T-cell (primary cell): ENCODE data around the gene PTGES. TPM values are rescaled to one million over a fixed set of nuclear protein-coding genes. Genes with fewer than 3 reads are reported as not detected.
"Not testable (repeated sequence)": the region's sequence is repeated elsewhere in the genome, so short reads cannot be mapped to it uniquely, and the experiment has no call there.

Source experiments
- ATAC-seq, 4 experiments: fragments of 200-7000 bp in 3 of 4; fragments of 150-1000 bp in 1 of 4; cut with Tn5 transposase; replicated peaks in 1 of 4; 1 replicate in 3 of 4; 2 replicates in 1 of 4; pipeline ENCODE4 v1.10.0; 2021; ENCODE audit warnings: moderate library complexity in 3 of 4, mild to moderate bottlenecking in 2 of 4, moderate number of reproducible peaks in 1 of 4
- CTCF ChIA-PET, 2 donors: fragments of 300-600 bp; sonication (Branson Sonifier 250); formaldehyde crosslinking; loops; one replicate each; lab custom pipeline; 2022; ENCODE audit warnings: antibody characterized with exemption in 2 of 2; lab: Charles Lee
- POLR2A ChIA-PET, 2 donors: fragments of 300-600 bp; sonication (Branson Sonifier 250); formaldehyde crosslinking; loops; one replicate each; lab custom pipeline; 2022; ENCODE audit warnings: antibody characterized with exemption in 2 of 2; lab: Charles Lee
- DNase-seq, 35 experiments: peaks; one replicate each; pipeline versions ENCODE4 v3.0.0 to v3.0.0-alpha.2; 2013 to 2023
- H3K27ac ChIP-seq: one replicate; pipeline ENCODE4 v1.5.1; 2013; ENCODE audit warnings: low read length
- H3K27me3 ChIP-seq, 2 experiments: replicated peaks in 1 of 2; 1 replicate in 1 of 2; 2 replicates in 1 of 2; pipeline versions ENCODE4 v1.6.1 to v1.7.0; 2013; ENCODE audit warnings: low read length in 1 of 2, mixed read lengths in 1 of 2; ENCODE audit not compliant: control insufficient read depth in 2 of 2, insufficient read depth in 2 of 2; ENCODE audit errors: extremely low read depth in 1 of 2
- H3K36me3 ChIP-seq, 2 donors: 1 replicate in 1 of 2; 2 replicates in 1 of 2; pipeline versions ENCODE4 v1.6.1 to v1.7.0; 2013; ENCODE audit warnings: low read length in 1 of 2; ENCODE audit not compliant: control insufficient read depth in 2 of 2, insufficient read depth in 1 of 2; ENCODE audit errors: extremely low read depth in 1 of 2
- H3K4me1 ChIP-seq, 2 experiments: 1 replicate in 1 of 2; 2 replicates in 1 of 2; pipeline versions ENCODE4 v1.6.1 to v1.7.0; 2013; ENCODE audit warnings: low read length in 2 of 2, mixed read lengths in 1 of 2; ENCODE audit not compliant: insufficient read depth in 2 of 2, control insufficient read depth in 1 of 2; ENCODE audit errors: extremely low read depth in 1 of 2
- H3K4me3 ChIP-seq, 2 donors: 1 replicate in 1 of 2; 2 replicates in 1 of 2; pipeline versions ENCODE4 v1.5.1 to v1.7.0; 2013; ENCODE audit warnings: mild to moderate bottlenecking in 2 of 2, low read length in 1 of 2, moderate library complexity in 1 of 2; ENCODE audit not compliant: control insufficient read depth in 1 of 2; ENCODE audit errors: extremely low read depth in 1 of 2
- H3K9me3 ChIP-seq: 2 replicates; pipeline ENCODE4 v1.7.0; 2013
- H3K27ac Mint-ChIP-seq, 2 donors: one replicate each; pipeline ENCODE4 v1.8.0; 2020 to 2021; ENCODE audit warnings: mild to moderate bottlenecking in 2 of 2, mixed read lengths in 2 of 2
- H3K27me3 Mint-ChIP-seq, 2 donors: one replicate each; pipeline ENCODE4 v1.8.0; 2021 to 2022; ENCODE audit warnings: mixed read lengths in 2 of 2
- H3K36me3 Mint-ChIP-seq: one replicate; pipeline ENCODE4 v1.8.0; 2021; ENCODE audit warnings: mixed read lengths
- H3K4me1 Mint-ChIP-seq, 3 donors: one replicate each; pipeline ENCODE4 v1.8.0; 2020 to 2022; ENCODE audit warnings: mixed read lengths in 3 of 3, mild to moderate bottlenecking in 1 of 3
- H3K4me3 Mint-ChIP-seq, 3 donors: one replicate each; pipeline ENCODE4 v1.8.0; 2020 to 2022; ENCODE audit warnings: mild to moderate bottlenecking in 3 of 3, mixed read lengths in 3 of 3, moderate library complexity in 3 of 3
- H3K9me3 Mint-ChIP-seq, 3 donors: one replicate each; pipeline ENCODE4 v1.8.0; 2020 to 2022; ENCODE audit warnings: mixed read lengths in 3 of 3
- WGBS: methylation state at CpG from one replicate; pipeline ENCODE4 v1.1.5; 2013; ENCODE audit warnings: missing lambda C conversion rate; ENCODE audit not compliant: insufficient coverage; 5-methylcytosine and 5-hydroxymethylcytosine counted together
- total RNA-seq, 35 experiments: library from RNA in 6 of 35; stranded (reverse) in 6 of 35; fragments of 120-200 nt in 1 of 35; gene quantifications; one replicate each; pipeline versions ENCODE4 v1.2.1 to v1.2.4 and lab custom pipeline; 2013 to 2026

PTGES gene
- total RNA-seq, 5 donors from 2014 or later (not counting 1 experiment from before 2014, with no cell fraction given), result not detected

DNA sequence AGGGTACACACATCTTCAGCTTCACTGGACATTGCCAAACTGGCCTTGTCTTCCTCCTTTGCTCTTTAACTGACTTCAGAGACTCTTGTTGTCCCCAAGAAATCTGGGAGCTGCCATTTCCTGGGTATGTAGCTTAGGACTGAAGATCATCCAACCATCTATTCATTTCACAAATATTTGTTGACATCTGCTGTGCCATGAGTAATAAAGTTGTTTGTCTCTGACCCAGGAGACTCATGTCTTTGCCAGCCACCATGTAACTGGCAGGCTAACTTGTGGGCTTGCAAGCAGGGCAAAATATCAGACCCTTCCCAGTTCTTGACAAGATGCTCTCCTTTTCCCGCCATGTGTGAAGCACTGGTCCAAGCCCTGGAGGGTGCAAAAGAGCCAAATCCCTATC, 33.0 kb upstream of the PTGES start:
- H3K4me3 Mint-ChIP-seq, result no peak overlapping the region
- H3K27ac Mint-ChIP-seq, result no peak overlapping the region
- POLR2A ChIA-PET, result interaction anchor here in 1 of 2 donors (0.7 kb wide), 1 partner anchor 162 kb away, joined by 4 read pairs; no protein-coding TSS in a partner anchor
- H3K9me3 Mint-ChIP-seq, result no peaks in the 10 kb centered on the region
- peaks cover 5 to 9% (median 9%) of the 10 kb centered on the region in 3 donors for H3K4me1 Mint-ChIP-seq
- Histone ChIP-seq H3K36me3 (no peaks in the 10 kb centered on the region), H3K27ac (no peak overlapping the region), H3K27me3 (peaks cover 0 to 9% of the 10 kb centered on the region in 2 experiments), H3K4me3 (no peak overlapping the region), H3K4me1 (peaks cover 0 to 11% of the 10 kb centered on the region in 2 experiments), H3K9me3 (no peaks in the 10 kb centered on the region)
- H3K36me3 Mint-ChIP-seq, result no peaks in the 10 kb centered on the region
- H3K27me3 Mint-ChIP-seq, result peaks cover 6 to 14% of the 10 kb centered on the region in 2 donors
- CTCF ChIA-PET, result interaction anchor here (0.7 to 1.4 kb wide), 4 partner anchors 49 to 653 kb away, joined by 3 to 12 read pairs (median 4); no protein-coding TSS in a partner anchor
- DNase-seq (no peak), ATAC-seq (no peak)
- whole genome bisulfite sequencing, result no CpG with 5 or more reads among the region's 1 CpG

DNA sequence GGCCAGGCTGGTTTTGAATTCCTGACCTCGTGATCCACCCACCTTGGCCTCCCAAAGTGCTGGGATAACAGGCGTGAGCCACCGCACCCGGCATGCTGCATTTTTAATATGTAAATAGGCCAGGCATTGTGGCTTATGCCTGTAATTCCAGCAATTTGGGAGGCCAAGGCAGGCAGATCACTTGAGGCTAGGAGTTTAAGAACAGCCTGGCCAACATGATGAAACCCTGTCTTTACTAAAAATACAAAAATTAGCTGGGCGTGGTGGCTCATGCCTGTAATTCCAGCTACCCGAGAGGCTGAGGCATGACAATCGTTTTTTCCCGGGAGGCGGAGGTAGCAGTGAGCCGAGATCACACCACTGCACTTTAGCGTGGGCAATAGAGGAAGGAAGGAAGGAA, 32.1 kb upstream of the PTGES start:
- ATAC-seq, H3K36me3 Mint-ChIP-seq, H3K9me3 ChIP-seq, H3K4me1 ChIP-seq, H3K27me3 ChIP-seq, H3K4me3 ChIP-seq, DNase-seq, H3K27ac ChIP-seq, H3K27ac Mint-ChIP-seq, POLR2A ChIA-PET, H3K4me3 Mint-ChIP-seq, H3K4me1 Mint-ChIP-seq, H3K36me3 ChIP-seq, H3K9me3 Mint-ChIP-seq: not testable (repeated sequence)
- WGBS, result 86% methylated on average over 7 of the region's 11 CpGs
- H3K27me3 Mint-ChIP-seq, result peaks cover 6 to 14% of the 10 kb centered on the region in 2 donors
- CTCF ChIA-PET, result interaction anchor here (0.6 to 1.4 kb wide), 3 partner anchors 48 to 147 kb away, joined by 3 read pairs; no protein-coding TSS in a partner anchor

DNA sequence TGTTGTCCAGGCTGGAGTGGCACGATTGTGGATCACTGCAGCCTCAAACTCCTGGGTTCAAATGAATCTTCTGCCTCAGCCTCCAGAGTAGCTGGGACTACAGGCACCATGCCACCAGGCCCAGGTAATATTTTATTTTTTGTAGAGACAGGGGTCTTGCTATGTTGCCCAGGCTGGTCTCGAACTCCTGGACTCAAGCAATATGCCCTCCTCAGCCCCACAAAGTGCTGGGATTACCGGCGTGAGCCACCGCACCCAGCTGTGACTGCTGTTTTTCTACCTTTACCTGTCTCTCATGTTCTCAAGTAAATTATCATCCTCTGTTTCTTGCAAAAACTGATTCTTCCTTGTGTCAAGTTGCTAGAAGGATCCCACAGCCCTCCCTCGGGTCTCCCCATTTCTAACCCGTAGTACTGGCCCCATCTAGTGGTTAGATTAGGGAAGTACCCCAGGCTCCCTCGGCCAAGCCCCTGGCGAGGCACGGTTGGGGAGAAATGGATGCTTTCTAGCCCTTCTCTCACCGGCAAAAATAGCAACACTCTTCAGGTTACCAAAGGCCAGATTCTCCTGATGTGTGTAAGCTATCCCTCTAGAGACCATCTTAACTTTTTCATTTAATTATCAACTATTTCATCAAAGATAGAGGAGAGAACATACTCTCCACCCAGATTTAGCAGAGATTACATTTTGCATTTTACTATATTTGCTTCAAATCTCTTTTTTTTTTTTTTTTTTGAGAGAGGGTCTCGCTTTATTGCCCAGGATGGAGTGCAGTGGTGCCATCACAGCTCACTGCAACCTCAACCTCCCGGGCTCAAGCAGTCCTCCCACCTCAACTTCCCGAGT, 30.9 kb upstream of the PTGES start:
- POLR2A ChIA-PET, result interaction anchor here (0.6 to 0.7 kb wide), 3 partner anchors 44 to 173 kb away, joined by 3 to 6 read pairs (median 3); no protein-coding TSS in a partner anchor
- no peaks in the 10 kb centered on the region for H3K36me3 Mint-ChIP-seq
- Histone ChIP-seq H3K4me3 (no peak overlapping the region), H3K27me3 (peaks cover 0 to 14% of the 10 kb centered on the region in 2 experiments), H3K36me3 (no peaks in the 10 kb centered on the region), H3K27ac (no peak overlapping the region), H3K4me1 (peaks cover 0 to 3% of the 10 kb centered on the region in 2 experiments), H3K9me3 (no peaks in the 10 kb centered on the region)
- peak; percentile 94 to 99 (median 98) for ATAC-seq
- no peak overlapping the region for H3K27ac Mint-ChIP-seq
- peak; percentile 40 to 82 (median 61) for DNase-seq
- 40% methylated on average over 3 of the region's 14 CpGs for WGBS
- CTCF ChIA-PET, result interaction anchor here (0.5 to 1.1 kb wide), 9 partner anchors 46 to 653 kb away, joined by 3 to 8 read pairs (median 5); no protein-coding TSS in a partner anchor
- H3K27me3 Mint-ChIP-seq, result peaks cover 7 to 14% of the 10 kb centered on the region in 2 donors
- H3K4me1 Mint-ChIP-seq, result peaks cover 0 to 4% (median 2%) of the 10 kb centered on the region in 3 donors
- no peak overlapping the region for H3K4me3 Mint-ChIP-seq
- no peaks in the 10 kb centered on the region for H3K9me3 Mint-ChIP-seq

DNA sequence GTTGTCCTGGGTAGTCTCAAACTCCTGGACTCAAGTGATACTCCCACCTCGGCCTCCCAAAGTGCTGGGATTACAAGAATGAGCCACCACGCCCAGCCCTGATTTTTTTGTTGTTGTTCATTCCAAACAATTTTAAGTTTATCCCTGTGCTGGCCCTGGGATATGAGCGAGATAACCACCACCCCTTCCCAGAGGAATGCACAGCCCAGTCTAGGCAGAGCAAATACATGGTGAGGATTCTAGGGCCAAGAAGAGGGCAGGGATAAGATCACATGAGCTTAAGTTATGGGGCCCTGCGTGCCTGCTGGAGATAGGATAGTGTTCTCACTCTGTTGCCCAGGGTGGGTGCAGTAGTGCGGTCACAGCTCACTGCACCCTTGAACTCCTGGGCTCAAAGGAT, 29.1 kb upstream of the PTGES start:
- CTCF ChIA-PET, result interaction anchor here (0.7 to 1.5 kb wide), 4 partner anchors 15 to 129 kb away, joined by 3 to 10 read pairs (median 6); no protein-coding TSS in a partner anchor

DNA sequence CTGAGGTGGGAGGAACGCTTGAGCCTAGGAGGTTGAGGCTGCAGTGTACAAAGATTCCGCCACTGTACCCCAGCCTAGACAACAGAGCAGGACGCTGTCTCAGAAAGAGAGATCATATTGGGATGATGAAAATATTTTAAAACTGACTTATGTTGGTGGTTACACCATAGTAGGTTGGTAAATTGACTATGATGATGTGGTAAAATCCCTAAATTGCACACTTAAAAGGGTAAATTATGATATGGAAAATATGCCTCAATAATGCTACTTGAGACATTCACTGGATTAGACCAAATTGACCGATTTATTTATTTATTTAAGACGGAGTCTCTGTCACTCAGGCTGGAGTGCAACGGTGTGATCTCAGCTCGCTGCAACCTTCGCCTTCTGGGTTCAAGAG, 28.3 kb upstream of the PTGES start:
- no peaks in the 10 kb centered on the region for H3K9me3 Mint-ChIP-seq
- Histone ChIP-seq H3K27ac (no peak overlapping the region), H3K27me3 (peaks cover 0 to 25% of the 10 kb centered on the region in 2 experiments), H3K4me1 (peaks cover 0 to 16% of the 10 kb centered on the region in 2 experiments), H3K36me3 (no peaks in the 10 kb centered on the region), H3K4me3 (no peak overlapping the region), H3K9me3 (no peaks in the 10 kb centered on the region)
- no peak for ATAC-seq
- DNase-seq, result no peak
- H3K27me3 Mint-ChIP-seq, result peaks cover 0 to 16% of the 10 kb centered on the region in 2 donors
- no peak overlapping the region for H3K27ac Mint-ChIP-seq
- 78% methylated on average over 6 of the region's 8 CpGs for WGBS
- POLR2A ChIA-PET, result interaction anchor here in 1 of 2 donors (0.5 kb wide), 1 partner anchor 642 kb away, joined by 3 read pairs; no protein-coding TSS in a partner anchor
- CTCF ChIA-PET, result interaction anchor here (1.3 kb wide), 2 partner anchors 14 to 44 kb away, joined by 6 read pairs; no protein-coding TSS in a partner anchor
- no peaks in the 10 kb centered on the region for H3K36me3 Mint-ChIP-seq
- H3K4me3 Mint-ChIP-seq, result no peak overlapping the region
- peaks cover 10 to 12% (median 10%) of the 10 kb centered on the region in 3 donors for H3K4me1 Mint-ChIP-seq

More for the DNA sequence above, 29.1 kb upstream of the PTGES start:
- DNase-seq, result no peak
- Mint-ChIP-seq H3K27ac (no peak overlapping the region), H3K36me3 (no peaks in the 10 kb centered on the region), H3K27me3 (peaks cover 3 to 15% of the 10 kb centered on the region in 2 donors), H3K4me3 (no peak overlapping the region), H3K9me3 (no peaks in the 10 kb centered on the region), H3K4me1 (peaks cover 8 to 10% (median 10%) of the 10 kb centered on the region in 3 donors)
- Histone ChIP-seq H3K4me1 (peaks cover 0 to 12% of the 10 kb centered on the region in 2 experiments), H3K36me3 (no peaks in the 10 kb centered on the region), H3K27ac (no peak overlapping the region), H3K27me3 (peaks cover 0 to 22% of the 10 kb centered on the region in 2 experiments), H3K4me3 (no peak overlapping the region), H3K9me3 (no peaks in the 10 kb centered on the region)
- no peak for ATAC-seq
- POLR2A ChIA-PET, result interaction anchor here (0.5 to 0.7 kb wide), 2 partner anchors 570 to 643 kb away, joined by 3 to 7 read pairs; no protein-coding TSS in a partner anchor
- 60% methylated on average over 1 of the region's 5 CpGs for WGBS

DNA sequence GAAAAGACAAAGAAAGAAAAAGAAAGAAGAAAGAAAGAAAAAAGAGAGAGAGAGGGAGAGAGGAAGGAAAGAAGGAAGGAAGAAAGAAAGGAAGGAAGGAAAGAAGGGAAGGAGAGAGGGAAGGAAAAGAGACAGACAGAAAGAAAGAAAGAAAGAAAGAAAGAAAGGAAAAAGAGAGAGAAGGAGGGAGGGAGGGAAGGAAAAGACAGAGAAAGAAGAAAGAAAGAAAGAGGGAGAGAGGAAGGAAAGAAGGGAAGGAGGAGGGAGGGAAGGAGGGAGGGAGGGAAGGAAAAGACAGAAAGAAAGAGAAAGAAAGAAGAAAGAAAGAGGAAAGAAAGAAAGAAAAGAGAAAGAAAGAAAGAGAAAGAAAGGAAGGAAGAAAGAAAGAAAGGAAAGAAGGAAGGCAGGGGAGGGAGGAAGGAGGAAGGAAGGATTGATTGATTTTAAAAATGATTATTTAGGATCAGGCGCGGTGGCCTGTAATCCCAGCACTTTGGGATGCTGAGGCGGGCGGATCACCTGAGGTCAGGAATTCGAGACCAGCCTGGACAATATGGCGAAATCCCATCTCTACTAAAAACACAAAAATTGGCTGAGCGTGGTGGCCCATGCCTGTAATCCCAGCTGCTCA, 26.8 kb upstream of the PTGES start:
- whole genome bisulfite sequencing, result no CpG with 5 or more reads among the region's 7 CpGs
- Histone ChIP-seq H3K4me3 (no peak overlapping the region), H3K27me3 (peaks cover 0 to 32% of the 10 kb centered on the region in 2 experiments), H3K4me1 (peaks cover 0 to 16% of the 10 kb centered on the region in 2 experiments), H3K27ac (no peak overlapping the region), H3K9me3 (no peaks in the 10 kb centered on the region), H3K36me3 (no peaks in the 10 kb centered on the region)
- Mint-ChIP-seq H3K9me3 (no peaks in the 10 kb centered on the region), H3K27me3 (peaks cover 0 to 16% of the 10 kb centered on the region in 2 donors), H3K36me3 (no peaks in the 10 kb centered on the region), H3K27ac (no peak overlapping the region), H3K4me1 (peaks cover 10 to 12% (median 10%) of the 10 kb centered on the region in 3 donors), H3K4me3 (no peak overlapping the region)
- POLR2A ChIA-PET, result interaction anchor here in 1 of 2 donors (0.6 kb wide), 1 partner anchor 58 kb away, joined by 3 read pairs; no protein-coding TSS in a partner anchor
- DNase-seq, result no peak
- CTCF ChIA-PET, result no interaction called here
- ATAC-seq, result no peak
